Spleen (tissue), 7 donors: ENCODE data around the gene COL25A1.

Experiments used
- POLR2A ChIP-seq, 3 donors: fragments of 450-650 bp; IDR thresholded peaks; one replicate each; pipeline ENCODE4 v1.5.1; 2017; ENCODE audit warnings: antibody characterized with exemption in 3 of 3, mild to moderate bottlenecking in 1 of 3
- POLR2AphosphoS5 ChIP-seq, 3 donors: sonication (generic); formaldehyde crosslinking; IDR thresholded peaks; one replicate each; pipeline ENCODE4 v1.5.1; 2017; ENCODE audit warnings: antibody characterized with exemption in 3 of 3
- TF ChIP-seq, protein P1 (sequence below), 11 experiments: fragments of 200-600 bp in 7 of 11; fragments of 450-650 bp in 4 of 11; sonication (generic) in 4 of 11; IDR thresholded peaks in 8 of 11; conservative IDR thresholded peaks in 3 of 11; 1 replicate in 7 of 11; 2 replicates in 4 of 11; pipeline versions ENCODE4 v1.4.0 to v1.8.0; 2016 to 2021; ENCODE audit warnings: antibody characterized with exemption in 11 of 11, inconsistent platforms in 4 of 11, mild to moderate bottlenecking in 1 of 11
- donor health status: DM: no; HTN: no; CAD: no; lungs with moderate emphysema.
- donor health status: DM: no; HTN: no; CAD: no.
- donor health status: DM: no; HTN: no; CAD: no.

DNA sequence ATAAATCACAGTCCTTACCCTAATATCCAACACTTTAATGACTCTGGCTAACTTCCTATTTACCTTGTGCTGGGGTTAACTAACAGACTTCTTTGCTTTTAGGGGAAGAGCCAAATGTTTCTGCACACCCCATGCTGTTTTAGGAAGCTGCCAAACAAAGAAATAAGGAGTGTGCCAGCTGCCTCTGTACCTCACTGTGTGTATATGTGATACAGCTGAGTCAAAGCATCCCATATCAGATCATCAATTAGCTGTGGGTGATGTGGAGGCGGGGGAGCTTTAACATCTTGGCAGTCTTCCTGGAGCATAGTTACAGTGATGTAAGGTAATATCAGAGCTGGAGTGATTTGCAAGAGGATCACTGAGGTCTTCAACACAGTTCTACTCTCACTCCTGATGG lies 95.4 kb downstream of the COL25A1 start:
- no peak for TF ChIP-seq POLR2A (IDR thresholded peaks at IDR 0.05)
- TF ChIP-seq, protein P1, sequence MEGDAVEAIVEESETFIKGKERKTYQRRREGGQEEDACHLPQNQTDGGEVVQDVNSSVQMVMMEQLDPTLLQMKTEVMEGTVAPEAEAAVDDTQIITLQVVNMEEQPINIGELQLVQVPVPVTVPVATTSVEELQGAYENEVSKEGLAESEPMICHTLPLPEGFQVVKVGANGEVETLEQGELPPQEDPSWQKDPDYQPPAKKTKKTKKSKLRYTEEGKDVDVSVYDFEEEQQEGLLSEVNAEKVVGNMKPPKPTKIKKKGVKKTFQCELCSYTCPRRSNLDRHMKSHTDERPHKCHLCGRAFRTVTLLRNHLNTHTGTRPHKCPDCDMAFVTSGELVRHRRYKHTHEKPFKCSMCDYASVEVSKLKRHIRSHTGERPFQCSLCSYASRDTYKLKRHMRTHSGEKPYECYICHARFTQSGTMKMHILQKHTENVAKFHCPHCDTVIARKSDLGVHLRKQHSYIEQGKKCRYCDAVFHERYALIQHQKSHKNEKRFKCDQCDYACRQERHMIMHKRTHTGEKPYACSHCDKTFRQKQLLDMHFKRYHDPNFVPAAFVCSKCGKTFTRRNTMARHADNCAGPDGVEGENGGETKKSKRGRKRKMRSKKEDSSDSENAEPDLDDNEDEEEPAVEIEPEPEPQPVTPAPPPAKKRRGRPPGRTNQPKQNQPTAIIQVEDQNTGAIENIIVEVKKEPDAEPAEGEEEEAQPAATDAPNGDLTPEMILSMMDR (IDR thresholded peaks at IDR 0.05 in 8 of 11, conservative IDR thresholded peaks at IDR 0.05 in 3 of 11), result no peak
- TF ChIP-seq POLR2AphosphoS5 (IDR thresholded peaks at IDR 0.05), result no peak
